Stimulated activated CD4-positive, alpha-beta T cell treated with anti-CD3 and anti-CD28 coated beads, Interleukin-1b, Interleukin-23, amount 100 ng/mL, for 48 hours (primary cell): Measurements from ENCODE around the gene PCDHGA9.
A peak's percentile ranks its signal among the peaks of the same experiment; 100 is the strongest.
"Not testable (repeated sequence)": the region's sequence is repeated elsewhere in the genome, so short reads cannot be mapped to it uniquely, and the experiment has no call there.

Experiments used
- DNase-seq: peaks from one replicate; pipeline ENCODE4 v3.0.0-alpha.2; 2020

The PCDHGA9 gene

GRCh38 chr5:141414548-141415274 is 12.1 kb downstream of the PCDHGA9 start:
- not testable (repeated sequence) for DNase-seq

- not testable (repeated sequence) for DNase-seq
These were observed 12.7 kb downstream of the PCDHGA9 start for GRCh38 chr5:141415275-141415618.

DNA sequence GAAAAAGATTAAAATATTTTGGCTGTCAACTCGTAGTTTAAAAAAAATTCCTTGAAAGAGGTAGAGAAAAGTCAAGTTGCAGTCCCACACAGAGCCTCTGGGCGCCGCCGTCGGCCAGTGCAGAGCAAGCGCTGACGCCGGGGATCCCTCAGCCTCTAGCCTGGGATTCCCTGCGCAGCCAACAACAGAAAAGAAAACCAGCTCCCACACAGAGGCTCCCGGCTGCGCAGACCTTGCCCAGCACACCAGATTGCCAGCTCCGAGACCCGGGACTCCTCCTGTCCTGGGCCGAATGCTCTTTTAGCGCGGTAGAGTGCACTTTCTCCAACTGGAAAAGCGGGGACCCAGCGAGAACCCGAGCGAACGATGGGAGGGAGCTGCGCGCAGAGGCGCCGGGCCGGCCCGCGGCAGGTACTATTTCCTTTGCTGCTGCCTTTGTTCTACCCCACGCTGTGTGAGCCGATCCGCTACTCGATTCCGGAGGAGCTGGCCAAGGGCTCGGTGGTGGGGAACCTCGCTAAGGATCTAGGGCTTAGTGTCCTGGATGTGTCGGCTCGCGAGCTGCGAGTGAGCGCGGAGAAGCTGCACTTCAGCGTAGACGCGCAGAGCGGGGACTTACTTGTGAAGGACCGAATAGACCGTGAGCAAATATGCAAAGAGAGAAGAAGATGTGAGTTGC is 15.1 kb downstream of the PCDHGA9 start, which contains the start of gene PCDHGB7:
Gene PCDHGB7 (plus strand): TSS at position 184 of the 679 bp plus-strand sequence. CDS start 183 bp downstream, at position 367.
- DNase-seq = peak; percentile 66

- no peak for DNase-seq
These were observed 16.7 kb downstream of the PCDHGA9 start for GRCh38 chr5:141419074-141419880.

DNA sequence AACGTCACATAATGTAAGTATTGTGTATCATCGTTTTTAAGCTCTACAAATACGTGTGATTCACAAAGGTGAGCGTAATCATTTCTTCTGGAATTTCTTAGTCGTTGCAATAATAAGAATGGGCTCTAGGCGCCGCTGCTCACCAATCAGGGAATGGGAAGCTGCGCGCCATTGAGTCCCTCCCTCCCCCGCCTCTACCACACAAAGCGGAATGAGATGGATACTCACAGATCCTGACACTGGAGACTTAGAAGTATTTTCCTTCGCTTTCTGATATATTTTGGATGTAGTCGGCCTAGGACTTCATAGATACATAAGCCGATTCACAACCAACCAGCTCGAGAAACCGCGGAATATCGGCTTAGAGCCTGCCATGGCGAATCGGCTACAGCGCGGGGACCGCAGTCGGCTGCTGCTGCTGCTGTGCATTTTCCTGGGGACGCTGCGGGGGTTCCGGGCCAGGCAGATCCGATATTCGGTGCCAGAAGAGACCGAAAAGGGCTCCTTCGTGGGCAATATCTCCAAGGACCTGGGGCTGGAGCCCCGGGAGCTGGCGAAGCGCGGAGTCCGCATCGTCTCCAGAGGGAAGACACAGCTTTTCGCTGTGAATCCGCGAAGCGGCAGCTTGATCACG is 18.4 kb downstream of the PCDHGA9 start, which contains the start of gene PCDHGA11:
Gene PCDHGA11 (plus strand): TSS at position 197 of the 634 bp plus-strand sequence. CDS start 177 bp downstream, at position 374.
- DNase-seq = peak; percentile 53

DNA sequence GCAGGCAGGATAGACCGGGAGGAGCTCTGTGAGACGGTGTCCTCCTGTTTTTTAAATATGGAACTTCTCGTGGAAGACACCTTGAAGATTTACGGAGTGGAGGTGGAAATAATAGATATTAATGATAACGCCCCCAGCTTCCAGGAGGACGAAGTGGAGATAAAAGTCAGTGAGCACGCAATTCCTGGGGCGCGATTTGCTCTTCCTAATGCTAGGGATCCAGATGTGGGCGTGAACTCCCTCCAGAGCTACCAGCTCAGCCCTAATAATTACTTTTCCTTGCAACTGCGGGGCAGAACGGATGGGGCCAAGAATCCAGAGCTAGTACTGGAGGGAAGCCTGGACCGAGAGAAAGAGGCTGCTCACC is 18.9 kb downstream of the PCDHGA9 start:
- no peak for DNase-seq

GRCh38 chr5:141422742-141423291 is 20.2 kb downstream of the PCDHGA9 start:
- no peak for DNase-seq

DNA sequence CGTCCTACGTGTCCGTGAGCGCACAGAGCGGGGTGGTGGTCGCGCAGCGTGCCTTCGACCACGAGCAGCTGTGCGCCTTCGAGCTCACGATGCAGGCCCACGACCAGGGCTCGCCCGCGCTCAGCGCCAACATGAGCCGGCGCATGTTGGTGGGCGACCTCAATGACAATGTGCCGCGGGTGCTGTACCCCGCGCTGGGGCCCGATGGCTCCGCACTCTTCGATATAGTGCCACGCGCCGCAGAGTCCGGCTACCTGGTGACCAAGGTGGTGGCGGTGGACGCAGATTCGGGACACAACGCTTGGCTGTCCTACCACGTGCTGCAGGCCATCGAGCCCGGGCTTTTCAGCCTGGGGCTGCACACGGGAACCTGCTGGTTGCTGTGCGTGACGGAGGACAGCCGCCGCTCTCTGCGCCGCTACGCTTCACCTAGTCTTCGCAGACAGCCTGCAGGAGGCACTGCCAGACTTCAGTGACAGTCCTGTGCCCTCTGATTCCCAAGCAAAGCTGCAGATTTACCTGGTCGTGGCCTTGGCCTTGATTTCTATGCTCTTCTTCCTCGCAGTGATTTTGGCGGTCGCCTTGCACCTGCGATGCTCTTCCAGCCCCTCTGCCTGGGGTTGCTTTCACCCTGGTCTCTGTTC is 25.3 kb downstream of the PCDHGA9 start:
- no peak for DNase-seq

GRCh38 chr5:141430332-141431113 is 27.9 kb downstream of the PCDHGA9 start, which contains the start of gene PCDHGA12:
Gene PCDHGA12 (plus strand): TSS chr5:141430507. CDS start chr5:141430760, 253 bp downstream.
- DNase-seq = peak; percentile 43

DNA sequence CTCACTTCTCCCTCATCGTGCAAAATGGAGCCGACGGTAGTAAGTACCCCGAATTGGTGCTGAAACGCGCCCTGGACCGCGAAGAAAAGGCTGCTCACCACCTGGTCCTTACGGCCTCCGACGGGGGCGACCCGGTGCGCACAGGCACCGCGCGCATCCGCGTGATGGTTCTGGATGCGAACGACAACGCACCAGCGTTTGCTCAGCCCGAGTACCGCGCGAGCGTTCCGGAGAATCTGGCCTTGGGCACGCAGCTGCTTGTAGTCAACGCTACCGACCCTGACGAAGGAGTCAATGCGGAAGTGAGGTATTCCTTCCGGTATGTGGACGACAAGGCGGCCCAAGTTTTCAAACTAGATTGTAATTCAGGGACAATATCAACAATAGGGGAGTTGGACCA is 28.7 kb downstream of the PCDHGA9 start:
- no peak for DNase-seq

DNA sequence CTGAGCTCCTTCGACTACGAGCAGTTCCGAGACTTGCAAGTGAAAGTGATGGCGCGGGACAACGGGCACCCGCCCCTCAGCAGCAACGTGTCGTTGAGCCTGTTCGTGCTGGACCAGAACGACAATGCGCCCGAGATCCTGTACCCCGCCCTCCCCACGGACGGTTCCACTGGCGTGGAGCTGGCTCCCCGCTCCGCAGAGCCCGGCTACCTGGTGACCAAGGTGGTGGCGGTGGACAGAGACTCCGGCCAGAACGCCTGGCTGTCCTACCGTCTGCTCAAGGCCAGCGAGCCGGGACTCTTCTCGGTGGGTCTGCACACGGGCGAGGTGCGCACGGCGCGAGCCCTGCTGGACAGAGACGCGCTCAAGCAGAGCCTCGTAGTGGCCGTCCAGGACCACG is 29.7 kb downstream of the PCDHGA9 start:
- DNase-seq = not testable (repeated sequence)

GRCh38 chr5:141432726-141433125 is 30.1 kb downstream of the PCDHGA9 start:
- DNase-seq = not testable (repeated sequence)

DNA sequence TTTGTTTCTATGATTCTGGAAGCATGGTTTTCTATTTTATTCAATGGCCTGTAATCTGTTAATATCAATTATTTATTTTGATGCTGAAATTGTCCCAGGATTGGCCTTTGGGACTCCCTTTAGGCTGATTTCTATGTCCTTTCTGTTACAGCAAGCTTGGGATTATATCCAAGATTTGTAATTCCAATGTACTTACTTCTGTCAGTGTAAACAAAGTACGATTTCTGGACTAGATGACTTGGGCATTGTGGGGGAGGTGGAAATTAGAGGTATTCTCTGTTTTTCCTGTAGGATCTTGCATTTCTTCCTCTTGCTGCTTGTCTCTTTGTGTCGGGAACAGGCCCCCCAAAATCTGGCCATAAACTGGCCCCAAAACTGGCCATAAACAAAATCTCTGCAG is 31.4 kb downstream of the PCDHGA9 start:
- DNase-seq = no peak

DNA sequence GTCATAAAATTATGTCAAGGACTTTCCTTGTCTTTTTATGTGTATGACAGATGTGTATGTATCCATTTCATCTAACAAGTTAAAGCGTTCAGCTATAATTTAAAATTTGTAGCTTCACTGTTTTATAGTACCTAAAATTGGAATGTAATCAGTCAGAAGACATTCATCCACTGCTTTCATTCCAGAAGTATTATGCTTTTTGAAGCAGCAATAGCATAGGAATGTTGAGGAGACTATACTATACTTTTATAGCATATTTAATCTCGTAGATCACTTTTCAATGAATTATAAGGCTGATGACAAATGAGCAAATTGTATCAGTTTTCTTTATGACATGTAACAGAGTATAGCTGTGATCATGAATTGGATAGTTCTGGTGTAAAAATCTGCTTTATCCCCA is 34.6 kb downstream of the PCDHGA9 start:
- no peak for DNase-seq

DNA sequence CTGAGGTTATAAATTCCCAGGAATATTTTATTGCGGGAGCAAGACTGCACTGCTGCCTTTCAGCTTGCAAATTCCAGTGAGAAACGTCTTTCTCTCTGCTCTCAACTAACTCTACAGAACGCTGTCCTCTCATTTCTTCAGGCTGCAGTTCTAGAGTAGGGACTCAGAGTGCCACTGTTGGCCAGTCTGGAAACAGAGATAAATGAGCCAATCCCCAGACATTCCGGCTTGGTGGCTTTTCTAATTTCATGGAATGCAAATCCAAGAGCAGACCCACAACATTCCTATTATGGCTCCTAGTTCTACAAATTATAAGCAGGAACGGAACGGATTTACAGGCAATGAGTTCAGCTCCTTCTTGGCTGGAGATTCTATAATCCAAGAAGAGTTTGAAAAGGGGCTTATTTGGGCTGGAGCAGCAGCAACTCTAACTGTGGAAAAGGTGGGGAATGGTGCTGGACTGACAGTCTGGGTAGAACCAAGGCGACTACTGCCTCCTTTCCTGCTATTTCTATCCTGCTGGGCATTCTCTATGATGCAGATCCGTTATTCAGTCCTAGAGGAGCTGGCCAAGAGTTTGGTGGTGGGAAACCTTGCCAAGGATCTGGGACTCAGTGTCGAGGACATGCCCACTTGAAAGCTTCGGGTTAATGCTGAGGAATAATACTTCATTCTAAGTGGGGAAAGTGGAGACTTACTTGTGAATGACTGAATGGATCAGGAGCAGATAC is 37.0 kb downstream of the PCDHGA9 start:
- no peak for DNase-seq

DNA sequence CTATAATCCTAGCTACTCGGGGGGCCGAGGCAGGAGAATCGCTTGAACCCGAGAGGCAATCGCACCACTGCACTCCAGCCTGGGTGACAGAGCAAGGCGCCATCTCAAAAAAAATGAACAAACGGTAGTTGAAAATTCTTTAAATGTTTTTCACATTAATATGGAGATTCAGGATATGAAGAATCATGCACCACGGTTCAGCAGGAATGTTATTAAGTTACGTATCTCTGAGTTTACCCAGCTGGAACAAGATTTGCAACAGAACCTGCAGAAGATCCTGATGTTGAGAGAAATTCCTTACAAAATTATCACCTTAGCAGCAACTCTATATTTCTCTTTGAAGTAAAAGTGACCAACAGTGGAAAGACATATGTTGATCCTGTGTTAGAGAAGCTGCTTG is 37.8 kb downstream of the PCDHGA9 start:
- DNase-seq = no peak

DNA sequence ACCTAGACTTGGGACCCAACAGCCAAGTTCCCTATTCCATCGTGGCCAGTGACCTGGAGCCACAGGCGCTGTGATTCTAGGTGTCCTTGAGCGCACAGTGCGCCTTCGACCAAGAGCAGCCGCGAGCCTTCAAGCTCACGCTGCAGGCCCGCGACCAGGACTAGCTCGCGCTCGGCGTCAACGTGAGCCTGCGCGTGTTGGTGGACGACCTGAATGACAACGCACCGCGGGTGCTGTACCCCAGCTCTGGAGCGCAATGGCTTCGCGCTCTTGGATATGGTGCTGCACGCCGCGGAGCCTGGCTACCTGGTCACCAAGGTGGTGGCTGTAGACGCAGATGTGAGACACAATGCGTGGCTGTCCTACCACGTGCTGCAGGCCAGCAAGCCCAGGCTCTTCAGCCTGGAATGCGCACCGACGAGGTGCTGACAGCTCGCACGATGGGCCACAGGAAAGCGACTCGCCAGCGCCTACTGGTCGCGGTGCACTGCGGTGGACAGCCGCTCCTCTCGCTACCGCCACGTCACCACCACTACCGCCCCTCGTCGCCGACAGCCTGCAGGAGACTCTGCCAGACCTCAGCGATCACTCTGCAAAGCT is 39.1 kb downstream of the PCDHGA9 start:
- no peak for DNase-seq
